HEK293T (cell line): ENCODE measurements around the gene GGT6.

ENCODE experiments used
- CTCF ChIA-PET: fragments of 350-600 bp; formaldehyde crosslinking; extraction: SDS; loops from one replicate; lab custom pipeline; 2021; ENCODE audit warnings: antibody characterized with exemption, inconsistent platforms; lab: Yijun Ruan, JAX
- POLR2A ChIA-PET: fragments of 350-600 bp; formaldehyde crosslinking; extraction: SDS; loops from one replicate; lab custom pipeline; 2020; ENCODE audit warnings: antibody characterized with exemption, inconsistent platforms; lab: Yijun Ruan, JAX
- DNase-seq: peaks from one replicate; pipeline ENCODE4 v3.0.0; 2012; ENCODE audit warnings: mixed read lengths; ENCODE audit errors: extremely low spot score
- ARNT ChIP-seq: fragments of 450-650 bp; IDR thresholded peaks from 2 replicates; pipeline ENCODE4 v1.6.1; 2017; ENCODE audit warnings: mild to moderate bottlenecking
- BHLHE40 ChIP-seq: fragments of 450-650 bp; IDR thresholded peaks from 2 replicates; pipeline ENCODE4 v1.6.1; 2016; ENCODE audit warnings: mild to moderate bottlenecking, moderate library complexity, borderline replicate concordance
- CTBP1 ChIP-seq: fragments of 450-650 bp; IDR thresholded peaks from 2 replicates; pipeline ENCODE4 v1.6.1; 2016; ENCODE audit warnings: borderline replicate concordance
- ELF4 ChIP-seq: fragments of 450-650 bp; IDR thresholded peaks from 2 replicates; pipeline ENCODE4 v1.6.1; 2017; ENCODE audit warnings: antibody characterized with exemption
- FOXA1 ChIP-seq: fragments of 450-650 bp; IDR thresholded peaks from 2 replicates; pipeline ENCODE4 v1.6.1; 2016; ENCODE audit warnings: mild to moderate bottlenecking
- FOXK2 ChIP-seq: fragments of 450-650 bp; IDR thresholded peaks from 2 replicates; pipeline ENCODE4 v1.6.1; 2016; ENCODE audit warnings: mild to moderate bottlenecking
- FOXM1 ChIP-seq: fragments of 450-650 bp; IDR thresholded peaks from 2 replicates; pipeline ENCODE4 v1.6.1; 2017; ENCODE audit warnings: mild to moderate bottlenecking, borderline replicate concordance
- HDGF ChIP-seq: fragments of 450-650 bp; IDR thresholded peaks from 2 replicates; pipeline ENCODE4 v1.6.1; 2017; ENCODE audit warnings: antibody characterized with exemption, borderline replicate concordance
- L3MBTL2 ChIP-seq: fragments of 450-650 bp; conservative IDR thresholded peaks from 2 replicates; pipeline ENCODE4 v1.6.1; 2016; ENCODE audit warnings: mild to moderate bottlenecking
- LEF1 ChIP-seq: fragments of 450-650 bp; IDR thresholded peaks from 2 replicates; pipeline ENCODE4 v1.6.1; 2017; ENCODE audit warnings: mild to moderate bottlenecking, borderline replicate concordance
- NFRKB ChIP-seq: fragments of 450-650 bp; IDR thresholded peaks from 2 replicates; pipeline ENCODE4 v1.6.1; 2016; ENCODE audit warnings: mild to moderate bottlenecking, moderate library complexity
- SP1 ChIP-seq: fragments of 450-650 bp; IDR thresholded peaks from 2 replicates; pipeline ENCODE4 v1.6.1; 2017
- SUZ12 ChIP-seq: fragments of 450-650 bp; IDR thresholded peaks from 2 replicates; pipeline ENCODE4 v1.6.1; 2016; ENCODE audit warnings: mild to moderate bottlenecking
- TARDBP ChIP-seq: fragments of 450-650 bp; IDR thresholded peaks from 2 replicates; pipeline ENCODE4 v1.6.1; 2016
- ZNF384 ChIP-seq: fragments of 450-650 bp; IDR thresholded peaks from 2 replicates; pipeline ENCODE4 v1.6.1; 2016
- TF ChIP-seq, protein P1 (sequence below): fragments of 450-650 bp; IDR thresholded peaks from 2 replicates; pipeline ENCODE4 v1.6.1; 2016

The GGT6 gene

DNA sequence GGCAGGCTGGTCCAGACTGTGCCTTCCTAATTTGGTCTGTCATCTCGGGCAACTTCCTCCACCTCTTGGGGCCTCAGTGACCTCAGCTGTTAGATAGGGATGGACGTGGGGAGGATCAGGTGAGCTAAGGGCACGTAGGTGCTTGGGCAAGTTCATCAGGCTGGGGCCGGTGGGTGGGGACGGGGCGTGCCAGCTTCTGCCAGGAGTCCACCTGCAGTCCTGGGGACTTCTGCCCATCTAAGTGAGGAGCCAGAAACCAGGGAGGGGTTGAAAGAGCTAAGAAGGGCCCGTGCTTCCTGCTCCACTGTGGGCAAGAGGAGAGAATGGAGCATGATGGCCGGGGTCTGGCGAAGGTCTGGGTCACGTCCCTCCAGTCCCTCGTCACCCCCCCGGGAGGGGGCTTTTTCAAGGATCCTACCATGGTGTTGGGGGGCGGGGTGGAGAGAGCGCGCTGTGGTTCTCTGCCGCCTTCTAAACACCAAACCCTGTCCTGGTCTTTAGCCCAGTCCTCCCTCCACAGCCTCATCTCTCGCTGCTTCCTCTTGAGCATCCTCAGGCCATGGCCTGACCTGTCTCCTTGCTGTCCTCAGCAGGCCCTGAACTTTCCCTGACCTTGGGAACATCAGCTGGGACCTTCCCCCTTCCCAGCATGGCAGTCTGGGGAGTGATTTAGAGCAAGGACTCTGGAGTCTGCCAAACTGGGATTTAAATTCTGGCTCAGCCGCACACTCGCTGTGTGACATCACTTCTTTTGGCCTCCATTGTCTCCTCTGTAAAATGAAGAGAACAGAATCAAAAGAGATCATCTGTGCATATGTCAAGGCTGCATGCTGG is 40.1 kb downstream of the GGT6 start:
- no peak for TF ChIP-seq LEF1
- TF ChIP-seq, protein P1, sequence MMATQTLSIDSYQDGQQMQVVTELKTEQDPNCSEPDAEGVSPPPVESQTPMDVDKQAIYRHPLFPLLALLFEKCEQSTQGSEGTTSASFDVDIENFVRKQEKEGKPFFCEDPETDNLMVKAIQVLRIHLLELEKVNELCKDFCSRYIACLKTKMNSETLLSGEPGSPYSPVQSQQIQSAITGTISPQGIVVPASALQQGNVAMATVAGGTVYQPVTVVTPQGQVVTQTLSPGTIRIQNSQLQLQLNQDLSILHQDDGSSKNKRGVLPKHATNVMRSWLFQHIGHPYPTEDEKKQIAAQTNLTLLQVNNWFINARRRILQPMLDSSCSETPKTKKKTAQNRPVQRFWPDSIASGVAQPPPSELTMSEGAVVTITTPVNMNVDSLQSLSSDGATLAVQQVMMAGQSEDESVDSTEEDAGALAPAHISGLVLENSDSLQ: no peak
- TF ChIP-seq SUZ12: no peak
- no peak for TF ChIP-seq FOXM1
- no peak for TF ChIP-seq FOXA1
- TF ChIP-seq FOXK2: no peak
- no peak for TF ChIP-seq CTBP1
- ChIA-PET POLR2A (no interaction called here), CTCF (interaction anchor here (1.2 kb wide), 1 partner anchor 8 kb away, joined by 3 read pairs; no protein-coding TSS in a partner anchor)
- no peak for DNase-seq

DNA sequence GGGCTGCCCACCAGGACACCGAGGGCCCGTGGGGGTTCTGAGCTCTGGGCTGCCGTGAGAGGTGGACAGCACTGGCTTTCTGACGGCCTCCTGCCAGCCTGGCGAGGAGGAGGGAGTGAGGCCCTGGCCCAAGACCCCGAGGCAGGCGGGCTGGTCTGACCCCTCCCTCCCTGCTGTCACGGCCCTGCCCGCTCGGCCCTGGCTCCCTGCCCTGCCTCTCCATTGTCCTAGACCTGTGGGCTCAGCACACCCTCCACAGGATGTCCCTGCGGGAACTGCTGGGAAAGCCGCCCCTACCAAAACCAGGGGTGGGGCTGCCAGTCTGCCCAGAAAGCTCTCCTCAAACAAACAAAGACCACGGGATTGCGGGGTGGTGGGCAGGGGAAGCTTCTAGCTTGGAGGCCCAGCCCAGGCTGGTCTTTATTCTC is 41.0 kb downstream of the GGT6 start:
- ChIA-PET CTCF (no interaction called here), POLR2A (no interaction called here)
- DNase-seq: no peak
- no peak for TF ChIP-seq ELF4
- TF ChIP-seq L3MBTL2: no peak
- TF ChIP-seq TARDBP: no peak
- no peak for TF ChIP-seq SP1
- TF ChIP-seq CTBP1: no peak
- TF ChIP-seq, protein P1: no peak
- TF ChIP-seq HDGF: no peak
- no peak for TF ChIP-seq NFRKB
- TF ChIP-seq ZNF384: no peak
- TF ChIP-seq FOXA1: no peak
- TF ChIP-seq FOXM1: no peak
- TF ChIP-seq BHLHE40: no peak

DNA sequence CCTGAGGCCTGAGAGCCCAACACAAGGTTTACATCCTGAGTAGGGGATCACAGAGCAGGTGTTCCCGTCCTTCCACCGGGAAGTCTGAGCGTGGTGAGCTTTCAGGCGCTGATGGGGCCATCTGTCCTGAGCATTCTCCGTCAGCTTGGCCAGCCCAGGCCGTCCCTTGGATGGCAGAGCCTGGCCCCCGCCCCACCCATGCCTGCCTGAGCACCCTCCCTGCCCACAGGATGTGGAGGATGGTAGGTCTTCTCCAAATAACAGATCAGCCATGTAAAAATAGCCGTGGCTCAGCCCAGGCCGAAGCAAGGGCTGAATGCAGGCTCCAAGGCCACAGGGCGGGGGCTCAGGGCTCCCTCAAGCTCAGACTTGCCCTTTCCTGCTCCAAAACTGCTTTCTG is 41.5 kb downstream of the GGT6 start:
- no peak for DNase-seq
- POLR2A ChIA-PET: no interaction called here
- no peak for TF ChIP-seq LEF1
- TF ChIP-seq SUZ12: no peak
- TF ChIP-seq, protein P1: no peak
- no peak for TF ChIP-seq ELF4
- TF ChIP-seq FOXA1: no peak
- no peak for TF ChIP-seq FOXK2
- CTCF ChIA-PET: no interaction called here

DNA sequence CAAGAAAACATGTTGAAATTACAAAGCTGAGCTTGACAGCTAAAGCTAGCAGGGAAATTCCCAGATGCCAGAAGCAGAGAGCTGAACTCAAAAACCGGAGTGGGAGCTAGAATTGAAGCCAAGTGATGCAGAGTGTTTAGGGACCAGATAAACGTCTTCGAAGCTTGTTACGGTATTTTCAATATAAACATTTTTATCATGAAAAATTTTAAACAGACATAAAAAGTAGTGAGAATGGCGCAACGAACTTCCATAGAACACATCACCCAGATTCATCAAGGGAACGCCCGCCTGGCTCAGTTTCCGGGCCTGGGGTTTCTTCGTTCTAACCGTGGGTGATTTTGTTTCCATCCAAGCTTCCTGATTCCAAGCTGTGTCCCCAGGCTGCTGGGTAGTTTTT is 43.6 kb downstream of the GGT6 start:
- ChIA-PET CTCF (no interaction called here), POLR2A (no interaction called here)
- DNase-seq: no peak
- TF ChIP-seq CTBP1 (no peak), BHLHE40 (no peak), SP1 (no peak), LEF1 (no peak), ARNT (no peak), L3MBTL2 (no peak), SUZ12 (no peak), FOXK2 (no peak), HDGF (no peak), FOXA1 (no peak), TARDBP (no peak), FOXM1 (no peak), NFRKB (no peak), ZNF384 (no peak), ELF4 (no peak)
- TF ChIP-seq, protein P1: no peak

DNA sequence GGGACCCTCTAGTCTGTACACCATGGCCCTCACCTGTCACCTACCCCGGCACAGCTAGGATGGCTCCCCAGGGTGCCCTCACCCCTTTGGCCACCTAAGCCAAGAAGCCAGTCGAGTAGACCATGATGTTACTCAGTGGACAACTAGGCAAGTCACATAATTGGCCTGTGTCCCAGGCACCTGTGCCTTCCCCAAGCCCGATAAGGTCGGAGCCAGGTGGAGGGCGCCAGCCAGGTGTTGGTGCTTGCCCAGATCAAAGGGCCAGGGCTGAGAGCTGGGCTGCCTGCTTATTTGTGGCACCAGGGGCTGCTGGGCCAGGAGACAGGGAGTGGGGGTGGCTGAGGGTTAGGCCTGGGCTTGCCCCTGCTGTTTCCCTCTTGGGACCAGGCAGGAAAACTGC is 44.9 kb downstream of the GGT6 start:
- ChIA-PET CTCF (no interaction called here), POLR2A (no interaction called here)
- no peak for DNase-seq
- no peak for TF ChIP-seq FOXA1
- no peak for TF ChIP-seq L3MBTL2
- TF ChIP-seq ZNF384: no peak
- TF ChIP-seq NFRKB: no peak
- TF ChIP-seq, protein P1: no peak
- TF ChIP-seq BHLHE40: no peak
- no peak for TF ChIP-seq SUZ12
- no peak for TF ChIP-seq FOXK2
- TF ChIP-seq LEF1: no peak
- no peak for TF ChIP-seq SP1
- no peak for TF ChIP-seq FOXM1
- TF ChIP-seq ARNT: no peak
- TF ChIP-seq CTBP1: no peak
- TF ChIP-seq TARDBP: no peak
- TF ChIP-seq ELF4: no peak
